ENCODE measurements around the gene GGTLC1.

Gene GGTLC1

GRCh38 chr20:24022621-24023180 is 34.1 kb upstream of the GGTLC1 start:
- no peaks in the 10 kb centered on the region for H3K4me1 ChIP-seq (ENCODE audit: insufficient read depth, low read length, severe bottlenecking)
- H3K4me2 ChIP-seq (ENCODE audit: low read length): no peak overlapping the region
- no peaks in the 10 kb centered on the region for H3K27me3 ChIP-seq (ENCODE audit: insufficient read depth, low read length)
- no peaks in the 10 kb centered on the region for H3K79me2 ChIP-seq (ENCODE audit: insufficient read depth, low read length)
- no peak overlapping the region for H3K27ac ChIP-seq (ENCODE audit: low read depth, low read length, poor library complexity, severe bottlenecking)
- H3K36me3 ChIP-seq (ENCODE audit: insufficient read depth, low read length): no peaks in the 10 kb centered on the region
- H3K9me2 ChIP-seq (ENCODE audit: low read depth, low read length): no peaks in the 10 kb centered on the region
- no peak overlapping the region for H3K9ac ChIP-seq (ENCODE audit: low read length)
- TF ChIP-seq CTCF (IDR thresholded peaks at IDR 0.05; ENCODE audit: low read length): no peak
- no peak for TF ChIP-seq EZH2 (IDR thresholded peaks at IDR 0.05; ENCODE audit: borderline replicate concordance, low read length)
- H3K4me3 ChIP-seq (ENCODE audit: low read depth, low read length, poor library complexity, severe bottlenecking): no peak overlapping the region
- H3K9me3 ChIP-seq (ENCODE audit: low read length): no peaks in the 10 kb centered on the region
- H2AFZ ChIP-seq (ENCODE audit: low read length): no peak overlapping the region
- no peaks in the 10 kb centered on the region for H4K20me1 ChIP-seq (ENCODE audit: insufficient read depth, low read length)
- no peaks in the 10 kb centered on the region for H3F3A ChIP-seq (ENCODE audit: insufficient read depth, low read length)

GRCh38 chr20:24018796-24019195 is 30.2 kb upstream of the GGTLC1 start:
- Histone ChIP-seq H3K4me3 (ENCODE audit: low read depth, low read length, poor library complexity, severe bottlenecking) (no peak overlapping the region), H3K27me3 (ENCODE audit: insufficient read depth, low read length) (no peaks in the 10 kb centered on the region), H3K4me2 (ENCODE audit: low read length) (no peak overlapping the region), H4K20me1 (ENCODE audit: insufficient read depth, low read length) (no peaks in the 10 kb centered on the region), H3K79me2 (ENCODE audit: insufficient read depth, low read length) (no peaks in the 10 kb centered on the region), H3K36me3 (ENCODE audit: insufficient read depth, low read length) (no peaks in the 10 kb centered on the region), H3K9me3 (ENCODE audit: low read length) (no peaks in the 10 kb centered on the region), H3K9ac (ENCODE audit: low read length) (no peak overlapping the region), H3F3A (ENCODE audit: insufficient read depth, low read length) (no peaks in the 10 kb centered on the region), H3K9me2 (ENCODE audit: low read depth, low read length) (no peaks in the 10 kb centered on the region), H3K4me1 (ENCODE audit: insufficient read depth, low read length, severe bottlenecking) (no peaks in the 10 kb centered on the region), H2AFZ (ENCODE audit: low read length) (no peak overlapping the region), H3K27ac (ENCODE audit: low read depth, low read length, poor library complexity, severe bottlenecking) (no peak overlapping the region)
- TF ChIP-seq EZH2 (IDR thresholded peaks at IDR 0.05; ENCODE audit: borderline replicate concordance, low read length): no peak
- TF ChIP-seq CTCF (IDR thresholded peaks at IDR 0.05; ENCODE audit: low read length): no peak

DNA sequence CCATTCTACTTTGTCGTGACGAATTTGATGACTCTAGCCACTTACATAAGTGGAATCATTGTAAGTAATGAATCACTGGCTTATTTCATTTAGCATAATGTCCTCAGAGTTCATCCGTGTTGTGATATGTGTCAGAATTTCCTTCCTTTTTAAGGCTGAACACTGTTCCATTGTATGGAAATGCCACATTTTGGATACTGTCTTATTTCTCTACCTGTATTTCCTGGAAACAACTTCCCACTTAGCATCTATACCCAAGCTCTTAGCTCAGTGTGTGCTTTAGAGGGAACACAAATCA is 28.8 kb upstream of the GGTLC1 start:
- H3K4me1 ChIP-seq (ENCODE audit: insufficient read depth, low read length, severe bottlenecking): no peaks in the 10 kb centered on the region
- H3K4me2 ChIP-seq (ENCODE audit: low read length): no peak overlapping the region
- no peaks in the 10 kb centered on the region for H3K9me3 ChIP-seq (ENCODE audit: low read length)
- H4K20me1 ChIP-seq (ENCODE audit: insufficient read depth, low read length): no peaks in the 10 kb centered on the region
- no peak overlapping the region for H3K4me3 ChIP-seq (ENCODE audit: low read depth, low read length, poor library complexity, severe bottlenecking)
- no peaks in the 10 kb centered on the region for H3F3A ChIP-seq (ENCODE audit: insufficient read depth, low read length)
- H3K27ac ChIP-seq (ENCODE audit: low read depth, low read length, poor library complexity, severe bottlenecking): no peak overlapping the region
- no peak for TF ChIP-seq EZH2 (IDR thresholded peaks at IDR 0.05; ENCODE audit: borderline replicate concordance, low read length)
- no peak for TF ChIP-seq CTCF (IDR thresholded peaks at IDR 0.05; ENCODE audit: low read length)
- H3K27me3 ChIP-seq (ENCODE audit: insufficient read depth, low read length): no peaks in the 10 kb centered on the region
- H3K9me2 ChIP-seq (ENCODE audit: low read depth, low read length): no peaks in the 10 kb centered on the region
- no peak overlapping the region for H2AFZ ChIP-seq (ENCODE audit: low read length)
- H3K36me3 ChIP-seq (ENCODE audit: insufficient read depth, low read length): no peaks in the 10 kb centered on the region
- no peaks in the 10 kb centered on the region for H3K79me2 ChIP-seq (ENCODE audit: insufficient read depth, low read length)
- H3K9ac ChIP-seq (ENCODE audit: low read length): no peak overlapping the region

Measured in OCI-LY1 (cell line).